GM13977 (cell line): ENCODE measurements around the gene CCL25.
A peak's percentile ranks its signal among the peaks of the same experiment; 100 is the strongest.

ENCODE experiments used
- DNase-seq: peaks from one replicate; pipeline ENCODE4 v3.0.0; 2012; ENCODE audit warnings: low spot score
- CTCF ChIP-seq: IDR thresholded peaks from 2 replicates; pipeline ENCODE4 v1.5.1; 2012; ENCODE audit warnings: mild to moderate bottlenecking, control low read depth; ENCODE audit not compliant: insufficient read depth; ENCODE audit errors: extremely low read depth, missing control alignments
- in situ Hi-C: fragments of 300-500 bp; cut with MboI; formaldehyde crosslinking; loops from one replicate; pipeline ENCODE4 v1.12.0; 2022; ENCODE audit warnings: low sequenced_read_pairs, low pct_unique_long_range_greater_than_20kb, mixed read lengths, inconsistent platforms; ENCODE audit not compliant: unreplicated experiment

The CCL25 gene

GRCh38 chr19:8064911-8065874 is 12.6 kb downstream of the CCL25 start:
- in situ Hi-C loops, result no loop called here
- DNase-seq, result no peak
- no peak for TF ChIP-seq CTCF

GRCh38 chr19:8065875-8066261 is 13.3 kb downstream of the CCL25 start:
- no peak for TF ChIP-seq CTCF
- no peak for DNase-seq
- in situ Hi-C loops, result no loop called here

- in situ Hi-C loops, result no loop called here
- peak; percentile 69 for TF ChIP-seq CTCF
- no peak for DNase-seq
These were observed 16.8 kb downstream of the CCL25 start for GRCh38 chr19:8069096-8069973.

GRCh38 chr19:8071912-8072311 is 19.4 kb downstream of the CCL25 start:
- in situ Hi-C loops, result no loop called here
- DNase-seq, result no peak
- no peak for TF ChIP-seq CTCF

GRCh38 chr19:8074501-8074900 is 21.9 kb downstream of the CCL25 start:
- DNase-seq, result no peak
- in situ Hi-C loops, result no loop called here
- no peak for TF ChIP-seq CTCF
